ENCODE measurements around the gene CTSH. TPM values are rescaled to one million over a fixed set of nuclear protein-coding genes. Genes with fewer than 3 reads are reported as not detected.

The CTSH gene
- total and polyA plus RNA-seq, 2 of the 13 experiments (the other 11 are each of a cell fraction or from before 2014, with no cell fraction given), result 265 to 653 TPM

- no peak for TF ChIP-seq TMF1 (CRISPR knock-in tag; IDR thresholded peaks at IDR 0.05; ENCODE audit: low read depth)
- no peak for TF ChIP-seq SP140L (CRISPR knock-in tag; IDR thresholded peaks at IDR 0.05; ENCODE audit: borderline replicate concordance)
- no peak for TF ChIP-seq PBX3 (CRISPR knock-in tag; IDR thresholded peaks at IDR 0.05; ENCODE audit: borderline replicate concordance)
- no peak for TF ChIP-seq REST (IDR thresholded peaks at IDR 0.05; ENCODE audit: borderline replicate concordance in 1 of 2, low read depth in 1 of 2, low read length in 2 of 2)
- TF ChIP-seq CERS6 (CRISPR knock-in tag; IDR thresholded peaks at IDR 0.05), result no peak
Measured at GRCh38 chr15:78875107-78875914, 69.5 kb downstream of the CTSH start (continued).
